ENCODE measurements around the gene SLC7A5.
"Not testable (repeated sequence)": the region's sequence is repeated elsewhere in the genome, so short reads cannot be mapped to it uniquely, and the experiment has no call there.

The SLC7A5 gene

GRCh38 chr16:87869061-87869878, at the start of gene SLC7A5:
Gene SLC7A5, minus strand, starts transcription at chr16:87869507. Its CDS starts 85 bp downstream, at chr16:87869422.
- FAIRE-seq, result not testable (repeated sequence)

DNA sequence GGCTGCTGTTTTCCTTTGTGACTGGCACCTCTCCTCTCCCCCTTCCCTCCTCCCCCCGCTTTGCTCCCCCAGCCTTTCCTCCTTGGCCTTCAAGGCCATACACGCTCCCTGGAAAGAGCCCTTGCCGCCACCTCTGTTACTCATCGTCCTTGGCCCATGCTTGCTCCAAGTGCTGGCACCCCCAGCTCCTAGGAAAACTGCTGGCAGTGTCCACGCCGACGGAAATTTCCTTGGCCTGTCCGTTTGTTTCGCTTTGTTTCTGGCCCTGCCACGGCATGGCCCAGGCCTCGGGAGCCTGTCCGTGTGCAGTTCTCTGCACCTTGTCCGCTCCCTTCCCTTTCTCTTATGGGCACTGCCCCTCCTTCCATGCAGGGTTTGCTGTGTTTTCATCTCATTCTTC, 49.0 kb upstream of the SLC7A5 start:
- no peak for FAIRE-seq

DNA sequence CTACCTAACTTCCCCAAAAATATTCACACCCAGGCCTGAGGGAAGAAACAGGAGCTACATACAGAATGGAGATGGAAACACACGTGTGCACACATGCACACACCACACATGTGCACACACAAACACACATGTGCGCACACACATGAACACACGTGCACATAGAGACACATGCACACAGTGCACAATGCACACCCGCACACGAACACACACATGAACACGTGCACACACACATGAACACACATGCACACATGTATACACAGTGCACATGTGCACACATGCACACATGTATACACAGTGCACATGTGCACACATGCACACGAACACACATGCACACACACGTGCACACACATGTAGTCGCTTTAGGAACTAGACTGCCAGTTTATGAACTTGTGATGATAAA, 48.2 kb upstream of the SLC7A5 start:
- FAIRE-seq, result no peak

DNA sequence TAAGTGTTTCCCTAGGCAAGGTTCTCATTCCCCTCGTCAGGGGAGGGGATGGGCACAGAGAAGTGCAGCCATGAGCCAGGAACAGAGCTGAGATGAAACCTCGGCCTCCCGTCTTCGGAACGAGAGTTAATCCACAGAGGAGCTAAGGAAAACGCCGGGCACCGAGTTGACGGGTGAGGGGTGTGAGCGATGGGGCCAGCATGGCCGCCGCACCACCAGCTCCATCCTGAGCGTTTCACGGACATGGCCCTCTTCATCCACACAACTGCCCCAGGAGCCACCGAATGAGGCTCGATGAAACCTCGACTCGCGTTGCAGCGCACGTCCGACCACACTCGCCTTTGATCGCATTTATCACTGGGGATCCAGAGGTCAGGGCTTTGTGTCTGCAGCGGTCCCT, 45.5 kb upstream of the SLC7A5 start:
- no peak for FAIRE-seq

GRCh38 chr16:87914021-87914725, 44.9 kb upstream of the SLC7A5 start:
- not testable (repeated sequence) for FAIRE-seq

DNA sequence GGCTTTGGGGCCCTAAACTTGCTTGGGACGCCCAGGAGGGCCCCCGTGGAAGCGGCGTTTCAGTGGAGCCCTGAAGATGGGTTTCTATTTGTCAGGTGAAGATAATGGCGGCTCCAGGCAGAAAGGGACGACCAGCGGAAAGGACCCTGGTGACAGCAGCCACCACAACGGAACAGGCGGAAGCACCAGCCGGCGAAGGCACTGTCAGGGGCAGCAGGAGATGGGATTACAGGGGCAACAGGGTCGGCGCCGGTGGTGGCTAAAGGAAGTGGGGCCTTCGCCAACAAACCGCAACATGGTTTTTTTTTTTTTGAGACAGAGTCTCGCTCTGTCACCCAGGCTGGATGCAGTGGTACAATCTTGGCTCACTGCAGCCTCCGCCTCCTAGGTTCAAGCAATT, 43.4 kb upstream of the SLC7A5 start:
- not testable (repeated sequence) for FAIRE-seq

- not testable (repeated sequence) for FAIRE-seq
Observed at GRCh38 chr16:87911106-87911763, 41.9 kb upstream of the SLC7A5 start.

DNA sequence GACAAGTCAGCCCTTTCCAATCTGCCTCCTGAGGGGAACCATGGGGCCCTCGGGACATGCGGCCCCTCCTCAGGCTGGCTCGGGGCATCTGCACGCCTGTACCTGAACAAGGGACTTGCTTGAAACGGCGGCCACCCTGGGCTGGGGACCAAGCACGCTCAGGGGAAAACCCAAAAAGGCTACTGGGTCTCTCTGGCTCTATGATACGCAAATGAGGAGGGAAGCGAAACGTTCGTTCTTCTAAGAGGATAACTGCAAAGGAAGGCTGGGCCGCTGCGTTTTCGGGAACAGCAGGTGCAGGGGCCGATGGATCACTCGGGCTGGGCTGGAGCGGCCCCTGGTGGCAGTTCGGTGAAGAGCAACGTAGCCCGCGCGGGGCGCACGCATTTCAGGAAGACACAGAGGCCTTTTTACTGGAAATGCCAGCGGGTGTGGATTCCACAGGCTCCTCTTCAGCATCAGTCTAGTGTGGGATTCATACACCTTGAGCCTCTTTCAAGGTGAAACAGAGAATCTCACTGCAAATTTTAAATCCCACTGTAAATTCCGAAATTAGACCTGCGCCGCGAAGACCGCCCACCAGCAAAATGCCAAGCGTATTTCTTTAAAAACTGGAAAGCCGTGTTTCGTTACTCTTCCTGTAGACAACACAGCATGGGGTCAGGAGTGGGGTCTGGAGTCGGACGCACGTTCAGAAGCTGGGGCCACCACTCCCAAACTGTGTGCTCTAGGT, 40.1 kb upstream of the SLC7A5 start:
- FAIRE-seq, result not testable (repeated sequence)

DNA sequence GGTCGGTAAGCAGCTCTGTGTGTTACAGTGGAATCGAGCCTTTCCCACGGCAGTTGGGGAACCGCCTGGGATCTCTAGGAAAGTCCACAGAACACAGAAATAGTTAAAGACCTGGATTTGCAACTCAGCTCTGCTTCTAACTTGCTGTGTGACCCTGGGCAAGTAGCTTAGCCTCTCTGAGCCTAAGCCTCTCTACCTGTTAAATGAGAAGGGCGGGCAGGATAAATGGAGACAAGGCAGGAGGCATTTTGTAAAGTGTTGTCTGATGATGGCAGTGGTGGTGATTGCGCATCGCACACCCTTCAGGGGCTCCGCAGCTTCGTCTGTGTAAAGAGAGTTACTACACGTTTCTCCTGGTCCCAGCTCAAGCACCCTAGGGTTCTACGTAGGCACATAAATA, 38.8 kb upstream of the SLC7A5 start:
- FAIRE-seq, result not testable (repeated sequence)

DNA sequence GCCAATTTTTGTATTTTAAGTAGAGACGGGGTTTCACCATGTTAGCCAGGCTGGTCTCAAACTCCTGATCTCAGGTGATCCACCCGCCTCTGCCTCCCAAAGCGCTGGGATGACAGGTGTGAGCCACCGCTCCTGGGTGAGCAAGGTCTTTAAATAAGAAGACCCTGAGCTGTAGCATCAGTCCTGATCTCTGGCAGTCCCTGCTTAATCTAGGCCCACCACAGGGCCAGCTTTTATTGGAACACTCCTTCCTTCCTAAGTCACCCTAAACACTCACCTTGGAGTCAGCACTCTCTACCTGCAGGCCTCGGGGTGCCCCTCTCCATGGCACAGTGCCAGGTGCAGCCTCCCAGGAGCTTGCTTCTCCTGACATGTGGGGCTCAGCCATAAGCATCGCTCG, 36.2 kb upstream of the SLC7A5 start:
- not testable (repeated sequence) for FAIRE-seq

- not testable (repeated sequence) for FAIRE-seq
Observed at GRCh38 chr16:87904963-87905362, 35.7 kb upstream of the SLC7A5 start.

- FAIRE-seq, result not testable (repeated sequence)
Observed at GRCh38 chr16:87900489-87900888, 31.2 kb upstream of the SLC7A5 start.

- no peak for FAIRE-seq
Observed at GRCh38 chr16:87897521-87898505, 28.5 kb upstream of the SLC7A5 start.

- not testable (repeated sequence) for FAIRE-seq
Observed at GRCh38 chr16:87896924-87897520, 27.7 kb upstream of the SLC7A5 start.

- not testable (repeated sequence) for FAIRE-seq
Observed at GRCh38 chr16:87896176-87896890, 27.0 kb upstream of the SLC7A5 start.

GRCh38 chr16:87895641-87896141, 26.4 kb upstream of the SLC7A5 start:
- no peak for FAIRE-seq

GRCh38 chr16:87894005-87894404, 24.7 kb upstream of the SLC7A5 start:
- not testable (repeated sequence) for FAIRE-seq

- no peak for FAIRE-seq
Observed at GRCh38 chr16:87891764-87892163, 22.5 kb upstream of the SLC7A5 start.

- FAIRE-seq, result not testable (repeated sequence)
Observed at GRCh38 chr16:87889762-87890161, 20.5 kb upstream of the SLC7A5 start.

- not testable (repeated sequence) for FAIRE-seq
Observed at GRCh38 chr16:87888346-87888745, 19.0 kb upstream of the SLC7A5 start.
